Stimulated activated CD8-positive, alpha-beta memory T cell treated with anti-CD3 and anti-CD28 coated beads, Interleukin-7, amount 100 ng/mL, for 4 hours (primary cell): ENCODE measurements around the gene TRAFD1.

ENCODE experiments used
- DNase-seq, 2 donors: peaks; one replicate each; pipeline ENCODE4 v3.0.0-alpha.2; 2020; ENCODE audit warnings: low read depth in 2 of 2

TRAFD1 gene

DNA sequence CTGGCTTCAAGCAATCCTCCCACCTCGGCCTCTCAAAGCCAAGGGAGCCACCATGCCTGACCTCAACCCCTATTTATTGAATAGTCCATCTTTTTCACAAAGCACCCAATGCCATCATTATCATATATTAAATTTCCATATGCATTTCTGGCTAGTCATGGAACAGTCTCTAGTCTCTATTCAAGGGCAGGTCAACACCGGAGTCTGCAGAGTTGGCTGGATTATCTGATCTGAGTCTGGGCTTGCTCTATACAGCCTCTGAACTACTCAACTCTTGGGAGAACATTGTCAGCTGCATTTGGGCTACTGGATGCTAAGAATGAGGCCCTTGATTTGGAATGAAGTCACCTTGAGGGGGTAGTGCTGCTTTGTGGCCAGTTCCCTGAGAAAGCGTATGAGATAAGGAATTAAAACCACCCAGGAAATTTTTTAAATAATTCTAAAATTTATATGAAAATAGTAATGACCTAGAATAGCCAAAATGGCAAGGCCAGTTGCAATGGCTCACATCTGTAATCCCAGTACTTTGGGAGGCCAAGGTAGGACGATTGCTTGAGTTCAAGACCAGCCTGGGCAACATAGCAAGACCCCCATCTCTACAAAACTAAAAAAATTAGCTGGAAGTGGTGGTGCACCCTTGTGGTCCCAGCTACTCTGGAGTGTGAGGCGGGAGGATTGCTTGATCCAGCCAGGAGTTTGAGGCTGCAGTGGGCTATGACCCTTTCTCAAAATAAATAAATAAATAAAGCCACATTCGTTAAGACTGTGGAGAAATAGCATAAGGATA is 9.9 kb upstream of the TRAFD1 start:
- no peak for DNase-seq

DNA sequence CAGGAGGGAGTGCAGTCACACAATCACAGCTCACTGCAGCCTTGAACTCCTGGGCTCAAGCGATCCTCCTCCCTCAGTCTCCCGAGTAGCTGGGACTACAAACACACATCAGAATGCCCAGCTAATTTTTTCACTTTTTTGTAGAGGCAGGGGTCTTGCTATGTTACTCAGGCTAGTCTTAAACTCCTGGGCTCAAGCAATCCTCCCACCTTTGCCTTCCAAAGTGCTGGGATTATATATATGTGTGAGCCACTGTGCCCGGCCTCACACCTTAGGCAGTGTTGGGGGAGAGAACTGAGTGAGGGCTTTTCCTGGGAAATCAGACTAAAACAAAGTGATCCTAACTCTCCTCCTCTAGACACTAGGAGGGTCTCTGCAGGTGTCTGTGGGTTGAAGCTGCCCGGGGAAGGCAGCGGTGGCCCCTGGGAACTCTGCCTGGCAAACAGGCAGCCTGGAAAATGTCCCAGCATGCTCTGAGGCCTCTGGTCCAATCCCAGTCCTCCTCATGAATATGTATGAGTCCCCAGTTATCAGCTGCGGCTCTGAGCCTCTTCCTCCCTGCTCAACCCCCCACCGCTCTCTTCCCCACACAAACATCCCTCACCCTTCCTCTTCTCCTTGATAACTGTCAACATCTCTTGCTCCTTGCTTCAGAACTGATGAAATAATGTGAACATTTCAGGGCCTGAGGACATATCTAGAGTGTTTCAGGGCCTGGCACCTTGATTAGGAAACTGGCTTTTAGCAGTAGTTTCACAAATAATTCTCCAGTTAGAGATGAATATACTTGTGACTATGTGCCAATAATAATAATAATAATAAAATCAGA is 8.9 kb upstream of the TRAFD1 start:
- no peak for DNase-seq

DNA sequence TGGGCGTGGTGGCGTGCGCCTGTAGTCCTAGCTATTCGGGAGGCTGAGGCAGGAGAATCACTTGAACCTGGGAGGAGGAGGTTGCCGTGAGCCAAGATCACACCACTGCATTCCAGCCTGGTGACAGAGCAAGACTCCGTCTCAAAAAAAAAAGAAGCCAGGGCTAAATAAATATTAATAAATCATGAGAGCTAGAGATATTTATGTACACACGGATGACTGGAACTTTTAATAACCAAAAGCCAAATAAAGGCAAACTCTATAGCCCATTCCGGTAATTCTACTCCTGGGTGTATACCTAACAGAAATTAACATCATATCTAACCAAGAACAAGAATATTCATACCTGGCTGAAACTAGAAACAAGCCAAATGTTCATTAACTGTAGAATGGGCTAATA is 7.7 kb upstream of the TRAFD1 start:
- no peak for DNase-seq

- no peak for DNase-seq
These were observed 3.4 kb upstream of the TRAFD1 start for GRCh38 chr12:112121780-112122565.

DNA sequence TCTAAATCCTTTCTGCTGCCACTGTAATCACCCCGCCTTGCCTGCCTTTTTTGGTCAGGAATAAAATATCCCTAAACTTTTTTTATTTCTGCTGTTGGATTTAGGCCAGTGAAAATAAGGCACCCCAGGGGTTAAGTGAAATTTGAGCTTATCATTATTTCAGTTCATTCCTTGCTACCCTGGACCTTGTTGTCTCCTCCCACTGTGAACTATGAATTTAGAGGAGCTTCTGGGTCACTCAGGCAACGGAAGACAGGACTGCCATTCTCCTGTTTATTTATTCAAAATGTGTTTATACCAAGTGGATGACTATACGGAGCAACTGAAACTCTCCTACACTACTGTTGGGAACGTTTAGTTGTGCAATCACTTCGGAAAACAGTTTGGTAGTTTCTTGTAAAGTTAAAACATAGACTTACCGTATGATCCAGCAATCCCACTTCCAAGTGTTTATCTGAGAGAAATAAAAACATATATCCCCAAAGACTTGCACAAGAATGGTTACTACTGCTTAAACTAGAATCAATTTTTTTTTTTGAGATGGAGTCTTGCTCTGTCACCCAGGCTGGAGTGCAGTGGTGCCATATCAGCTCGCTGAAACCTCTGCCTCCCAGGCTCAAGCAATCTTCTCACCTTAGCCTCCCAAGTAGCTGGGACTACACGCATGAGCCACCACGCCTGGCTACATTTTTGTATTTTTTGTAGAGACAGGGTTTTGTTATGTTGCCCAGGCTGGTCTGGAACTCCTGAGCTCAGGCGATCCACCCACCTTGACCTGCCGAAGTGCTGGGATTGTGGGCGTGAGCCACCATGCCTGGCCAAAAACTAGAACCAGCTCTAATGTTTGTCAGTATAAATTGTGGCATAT is 2.3 kb upstream of the TRAFD1 start:
- no peak for DNase-seq

DNA sequence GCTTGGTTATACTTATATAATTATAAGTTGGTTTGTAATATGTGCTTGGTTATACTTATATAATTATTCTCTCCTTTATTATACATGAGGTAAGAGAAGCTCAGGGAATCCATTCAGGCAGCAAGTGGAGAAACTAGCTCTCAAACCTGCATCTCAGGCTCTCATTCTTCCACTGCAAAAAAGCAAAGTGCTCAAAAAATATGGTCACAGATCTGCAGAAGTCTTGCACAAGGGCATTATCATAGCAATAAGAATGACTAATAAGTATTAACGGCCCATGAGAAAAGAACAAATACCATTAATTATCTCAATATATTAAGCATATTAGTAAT is 476 bp upstream of the TRAFD1 start:
- no peak for DNase-seq

DNA sequence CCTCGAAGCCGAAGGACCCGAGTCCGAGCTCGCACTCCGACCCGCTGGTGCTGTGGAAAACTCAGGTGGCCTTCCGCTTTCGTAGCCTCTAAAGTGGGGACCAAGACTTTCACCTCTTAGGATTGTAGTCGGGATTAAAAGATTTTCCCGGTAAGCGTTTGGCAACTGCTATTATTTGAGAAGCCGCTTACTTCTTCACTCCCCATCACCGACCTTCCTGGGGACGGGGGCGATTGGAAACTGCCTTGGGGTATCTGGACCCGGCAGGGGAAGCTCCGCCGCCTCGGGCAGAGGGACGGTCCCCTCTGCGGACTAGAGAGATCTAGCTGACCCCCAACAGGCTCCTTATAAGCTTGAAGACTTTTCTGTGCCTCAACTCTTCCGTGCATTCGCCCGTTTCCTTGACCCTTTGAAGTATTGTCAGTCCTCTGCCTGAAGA is 659 bp downstream of the TRAFD1 start:
- no peak for DNase-seq

GRCh38 chr12:112126911-112127310 is 1.6 kb downstream of the TRAFD1 start:
- no peak for DNase-seq

- no peak for DNase-seq
These were observed 5.2 kb downstream of the TRAFD1 start for GRCh38 chr12:112130441-112130998.

- DNase-seq: no peak
These were observed 6.3 kb downstream of the TRAFD1 start for GRCh38 chr12:112131686-112132085.

GRCh38 chr12:112133418-112133817 is 8.1 kb downstream of the TRAFD1 start:
- no peak for DNase-seq

DNA sequence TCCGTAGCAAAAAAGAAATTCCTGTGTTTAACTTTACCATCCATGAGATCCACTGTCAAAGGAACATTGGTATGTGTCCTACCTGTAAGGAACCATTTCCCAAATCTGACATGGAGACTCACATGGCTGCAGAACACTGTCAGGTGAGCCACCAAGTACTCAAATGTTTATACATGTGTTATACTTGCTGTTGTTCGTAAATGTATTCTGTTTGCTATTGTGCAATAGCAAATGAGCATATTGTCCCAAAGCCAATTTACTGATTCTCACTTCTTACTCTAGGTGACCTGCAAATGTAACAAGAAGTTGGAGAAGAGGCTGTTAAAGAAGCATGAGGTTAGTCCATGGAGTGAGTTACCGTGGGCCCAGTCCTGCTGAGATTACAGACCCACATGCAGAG is 9.4 kb downstream of the TRAFD1 start:
- no peak for DNase-seq

DNA sequence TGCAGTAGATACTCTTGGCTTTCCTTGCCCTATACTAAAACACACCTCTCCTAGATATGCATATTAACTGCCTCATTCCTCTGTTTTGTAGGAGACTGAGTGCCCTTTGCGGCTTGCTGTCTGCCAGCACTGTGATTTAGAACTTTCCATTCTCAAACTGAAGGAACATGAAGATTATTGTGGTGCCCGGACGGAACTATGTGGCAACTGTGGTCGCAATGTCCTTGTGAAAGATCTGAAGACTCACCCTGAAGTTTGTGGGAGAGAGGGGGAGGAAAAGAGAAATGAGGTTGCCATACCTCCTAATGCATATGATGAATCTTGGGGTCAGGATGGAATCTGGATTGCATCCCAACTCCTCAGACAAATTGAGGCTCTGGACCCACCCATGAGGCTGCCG is 15.4 kb downstream of the TRAFD1 start:
- no peak for DNase-seq

- no peak for DNase-seq
These were observed 20.8 kb downstream of the TRAFD1 start for GRCh38 chr12:112146123-112146522.

GRCh38 chr12:112148031-112148513 is 22.7 kb downstream of the TRAFD1 start:
- DNase-seq: no peak

GRCh38 chr12:112149596-112149995 is 24.2 kb downstream of the TRAFD1 start:
- no peak for DNase-seq

DNA sequence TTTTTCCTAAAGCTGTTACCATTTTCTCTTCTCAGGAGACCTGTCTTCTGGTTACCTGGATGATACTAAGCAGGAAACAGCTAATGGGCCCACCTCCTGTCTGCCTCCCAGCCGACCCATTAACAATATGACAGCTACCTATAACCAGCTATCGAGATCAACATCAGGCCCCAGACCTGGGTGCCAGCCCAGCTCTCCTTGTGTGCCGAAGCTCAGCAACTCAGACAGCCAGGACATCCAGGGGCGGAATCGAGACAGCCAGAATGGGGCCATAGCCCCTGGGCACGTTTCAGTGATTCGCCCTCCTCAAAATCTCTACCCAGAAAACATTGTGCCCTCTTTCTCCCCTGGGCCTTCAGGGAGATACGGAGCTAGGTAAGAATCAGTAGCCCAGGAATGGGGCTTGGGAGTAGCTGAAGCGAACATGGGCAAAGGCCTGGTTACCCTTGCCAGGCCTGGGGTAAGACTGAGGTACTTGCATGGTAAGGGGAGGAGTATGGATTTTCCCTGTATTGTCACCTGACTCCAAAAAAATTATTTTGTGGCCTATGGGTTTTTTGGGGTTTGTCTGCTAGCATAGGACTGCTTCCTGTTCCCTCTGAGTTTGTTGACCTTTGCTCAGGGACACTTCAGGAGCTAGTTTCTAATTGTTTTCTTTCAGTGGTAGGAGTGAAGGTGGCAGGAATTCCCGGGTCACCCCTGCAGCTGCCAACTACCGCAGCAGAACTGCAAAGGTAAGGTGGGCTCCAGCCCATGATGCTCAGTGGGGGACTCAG is 26.6 kb downstream of the TRAFD1 start:
- no peak for DNase-seq

DNA sequence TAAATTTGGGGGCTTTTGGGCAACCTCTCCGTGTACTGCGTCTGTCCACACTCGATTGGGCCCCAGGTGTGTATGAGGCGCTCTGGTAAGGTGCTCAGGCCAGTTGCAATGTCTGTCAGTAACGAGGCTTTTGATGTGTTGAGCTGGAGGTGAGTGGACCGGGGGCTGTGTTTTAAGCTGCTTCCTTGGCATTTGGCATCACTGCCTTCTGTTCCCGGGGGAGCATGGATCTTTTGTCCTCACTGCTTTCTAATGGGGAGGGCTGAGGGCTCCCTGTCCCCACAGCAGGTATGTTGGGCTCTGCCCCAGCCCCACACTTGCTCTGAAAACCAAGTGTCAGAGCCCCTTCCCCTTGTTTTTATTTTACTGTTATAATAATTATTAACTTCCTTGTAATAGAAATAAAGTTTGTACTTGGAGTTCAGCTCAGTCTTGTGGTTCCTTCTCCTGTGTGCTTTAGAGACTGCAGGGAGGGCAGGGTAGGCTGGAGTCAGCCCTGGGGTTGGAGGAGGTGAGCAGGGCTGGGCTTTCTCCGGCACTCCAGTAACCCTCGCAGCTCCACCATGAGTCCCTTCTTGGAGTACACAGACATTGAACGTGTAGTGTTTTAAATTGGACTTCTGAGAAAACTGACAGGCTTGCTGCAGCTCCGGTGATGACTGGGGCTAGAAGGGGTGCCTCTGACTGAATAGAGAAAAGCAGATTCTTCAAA is 28.0 kb downstream of the TRAFD1 start:
- DNase-seq: no peak

GRCh38 chr12:112153893-112154219 is 28.5 kb downstream of the TRAFD1 start:
- DNase-seq: no peak
